Measurements from ENCODE around the gene LRIG3. TPM values are rescaled to one million over a fixed set of nuclear protein-coding genes. Genes with fewer than 3 reads are reported as not detected.

Gene LRIG3
- polyA plus RNA-seq, 1 donor from 2014 or later, result 0.22 TPM

GRCh38 chr12:58881816-58882215 lies 38.5 kb downstream of the LRIG3 start:
- H3K27ac ChIP-seq (ENCODE audit: low read length), result no peak overlapping the region
- H3K9me2 ChIP-seq (ENCODE audit: insufficient read depth, low read length), result no peaks in the 10 kb centered on the region
- H3K36me3 ChIP-seq (ENCODE audit: insufficient read depth, low read length), result no peaks in the 10 kb centered on the region
- no peaks in the 10 kb centered on the region for H3F3A ChIP-seq (ENCODE audit: insufficient read depth, low read length, poor library complexity, severe bottlenecking)
- H4K20me1 ChIP-seq (ENCODE audit: insufficient read depth), result no peaks in the 10 kb centered on the region
- H3K27me3 ChIP-seq (ENCODE audit: insufficient read depth, low read depth, low read length), result no peaks in the 10 kb centered on the region
- TF ChIP-seq MXI1 (conservative IDR thresholded peaks at IDR 0.05; ENCODE audit: poor library complexity, severe bottlenecking), result no peak
- no peak for TF ChIP-seq EZH2 (IDR thresholded peaks at IDR 0.05; ENCODE audit: borderline replicate concordance, insufficient read depth, low read length, poor library complexity, severe bottlenecking)
- TF ChIP-seq CTCF (IDR thresholded peaks at IDR 0.05; ENCODE audit: poor library complexity, severe bottlenecking), result no peak
- no peak for TF ChIP-seq TAF1 (IDR thresholded peaks at IDR 0.05; ENCODE audit: low read depth)
- no peak for TF ChIP-seq REST (IDR thresholded peaks at IDR 0.05; ENCODE audit: borderline replicate concordance)
- no peak for TF ChIP-seq SMC3 (conservative IDR thresholded peaks at IDR 0.05; ENCODE audit: poor library complexity)
- TF ChIP-seq POLR2AphosphoS5 (IDR thresholded peaks at IDR 0.05), result no peak
- TF ChIP-seq RAD21 (conservative IDR thresholded peaks at IDR 0.05), result no peak
- H3K4me2 ChIP-seq (ENCODE audit: low read length), result no peak overlapping the region
- no peaks in the 10 kb centered on the region for H3K9me3 ChIP-seq (ENCODE audit: low read length)
- H3K4me3 ChIP-seq (ENCODE audit: low read length), result no peak overlapping the region
- H2AFZ ChIP-seq (ENCODE audit: low read depth, low read length), result no peak overlapping the region
- H3K9ac ChIP-seq (ENCODE audit: low read length), result no peak overlapping the region
- no peaks in the 10 kb centered on the region for H3K79me2 ChIP-seq (replicated peaks; ENCODE audit: insufficient read depth, low read length)

- Histone ChIP-seq H3K9me3 (ENCODE audit: low read length) (no peaks in the 10 kb centered on the region), H3K9ac (ENCODE audit: low read length) (no peak overlapping the region), H3K27ac (ENCODE audit: low read length) (no peak overlapping the region), H3K4me3 (ENCODE audit: low read length) (no peak overlapping the region), H3K36me3 (ENCODE audit: insufficient read depth, low read length) (no peaks in the 10 kb centered on the region), H3K4me2 (ENCODE audit: low read length) (no peak overlapping the region), H3K9me2 (ENCODE audit: insufficient read depth, low read length) (no peaks in the 10 kb centered on the region), H4K20me1 (ENCODE audit: insufficient read depth) (no peaks in the 10 kb centered on the region), H3F3A (ENCODE audit: insufficient read depth, low read length, poor library complexity, severe bottlenecking) (no peaks in the 10 kb centered on the region), H3K27me3 (ENCODE audit: insufficient read depth, low read depth, low read length) (no peaks in the 10 kb centered on the region), H2AFZ (ENCODE audit: low read depth, low read length) (no peak overlapping the region), H3K79me2 (replicated peaks; ENCODE audit: insufficient read depth, low read length) (no peaks in the 10 kb centered on the region)
- TF ChIP-seq RAD21 (conservative IDR thresholded peaks at IDR 0.05) (no peak), SMC3 (conservative IDR thresholded peaks at IDR 0.05; ENCODE audit: poor library complexity) (no peak), TAF1 (IDR thresholded peaks at IDR 0.05; ENCODE audit: low read depth) (no peak), REST (IDR thresholded peaks at IDR 0.05; ENCODE audit: borderline replicate concordance) (no peak), CTCF (IDR thresholded peaks at IDR 0.05; ENCODE audit: poor library complexity, severe bottlenecking) (no peak), MXI1 (conservative IDR thresholded peaks at IDR 0.05; ENCODE audit: poor library complexity, severe bottlenecking) (no peak), POLR2AphosphoS5 (IDR thresholded peaks at IDR 0.05) (no peak), EZH2 (IDR thresholded peaks at IDR 0.05; ENCODE audit: borderline replicate concordance, insufficient read depth, low read length, poor library complexity, severe bottlenecking) (no peak), EP300 (conservative IDR thresholded peaks at IDR 0.05; ENCODE audit: poor library complexity, severe bottlenecking) (no peak)
These were observed 39.7 kb downstream of the LRIG3 start for GRCh38 chr12:58880639-58881038.
